GM12891 (cell line): ENCODE data around the gene PCSK7.

ENCODE experiments used
- DNase-seq: peaks from one replicate; pipeline ENCODE4 v3.0.0; 2011; ENCODE audit warnings: low spot score; ENCODE audit not compliant: insufficient read length
- FAIRE-seq: peaks from 2 replicates; lab custom pipeline; 2011; peaks lifted over from hg19 to GRCh38; lab: Jason Lieb, UNC
- PAX5 ChIP-seq: IDR thresholded peaks from 2 replicates; pipeline ENCODE4 v1.6.1; 2011; ENCODE audit warnings: low read length, moderate library complexity, mild to moderate bottlenecking; ENCODE audit not compliant: insufficient read depth, severe bottlenecking
- POLR2A ChIP-seq: IDR thresholded peaks from 2 replicates; pipeline ENCODE4 v1.6.1; 2011; ENCODE audit warnings: low read depth, low read length, control low read depth
- POU2F2 ChIP-seq: IDR thresholded peaks from 2 replicates; pipeline ENCODE4 v1.6.1; 2011; ENCODE audit warnings: low read depth, mild to moderate bottlenecking, control low read depth, low read length, moderate library complexity
- TAF1 ChIP-seq: IDR thresholded peaks from 2 replicates; pipeline ENCODE4 v1.6.1; 2011; ENCODE audit warnings: low read depth, low read length, control low read depth

The PCSK7 gene

GRCh38 chr11:117154468-117154867, 77.4 kb downstream of the PCSK7 start:
- DNase-seq (no peak), FAIRE-seq (no peak)
- TF ChIP-seq POLR2A (no peak), POU2F2 (no peak), TAF1 (no peak), PAX5 (no peak)
